Measurements from ENCODE around the gene CMTR1.

GRCh38 chr6:37418722-37419121, 14.3 kb upstream of the CMTR1 start:
- TF ChIP-seq MAX (IDR thresholded peaks at IDR 0.05; ENCODE audit: low read depth): no peak
- no peak for TF ChIP-seq CTCF (IDR thresholded peaks at IDR 0.05)
- no peak for TF ChIP-seq GATA2 (CRISPR knock-in tag; IDR thresholded peaks at IDR 0.05)
- TF ChIP-seq RCOR1 (IDR thresholded peaks at IDR 0.05; ENCODE audit: low read length): no peak
- no peak for TF ChIP-seq RXRA (IDR thresholded peaks at IDR 0.05; ENCODE audit: borderline replicate concordance, low read depth)
- no peak for TF ChIP-seq SMC3 (IDR thresholded peaks at IDR 0.05; ENCODE audit: low read depth, low read length)
- no peak for TF ChIP-seq POLR2AphosphoS5 (IDR thresholded peaks at IDR 0.05; ENCODE audit: low read depth, low read length)
- TF ChIP-seq TAF1 (IDR thresholded peaks at IDR 0.05; ENCODE audit: borderline replicate concordance, low read depth, low read length): no peak
- no peak for TF ChIP-seq EP300 (IDR thresholded peaks at IDR 0.05; ENCODE audit: borderline replicate concordance in 1 of 2, low read depth in 1 of 2, low read length in 1 of 2)
- TF ChIP-seq REST (IDR thresholded peaks at IDR 0.05; ENCODE audit: low read depth, low read length): no peak
- no peak for TF ChIP-seq NRF1 (IDR thresholded peaks at IDR 0.05; ENCODE audit: low read depth, low read length)
- TF ChIP-seq FOXM1 (IDR thresholded peaks at IDR 0.05; ENCODE audit: low read depth): no peak
- TF ChIP-seq YY1 (IDR thresholded peaks at IDR 0.05; ENCODE audit: low read depth): no peak
- no peak for TF ChIP-seq EZH2phosphoT487 (IDR thresholded peaks at IDR 0.05; ENCODE audit: borderline replicate concordance, low read depth)

All from SK-N-SH (cell line).